HCT116 (cell line): Measurements from ENCODE around the gene SRP9. TPM values are rescaled to one million over a fixed set of nuclear protein-coding genes. Genes with fewer than 3 reads are reported as not detected.

ENCODE experiments used
- ATAC-seq: fragments of 200-7000 bp; cut with Tn5 transposase; 2 replicates; pipeline ENCODE4 v1.9.1; 2020; ENCODE audit warnings: mild to moderate bottlenecking, moderate library complexity
- BruUV-seq: library from RNA; stranded (reverse); fragments of 400-500 nt; replicated peaks from 2 replicates; lab custom pipeline; 2021; lab: Mats Ljungman, UMichigan
- CTCF ChIA-PET: fragments of 300-600 bp; sonication (Branson Sonifier 250); formaldehyde crosslinking; loops from one replicate; lab custom pipeline; 2021; ENCODE audit warnings: antibody characterized with exemption; lab: Charles Lee
- POLR2A ChIA-PET: fragments of 300-600, 350-600 bp; sonication (Branson Sonifier 250); formaldehyde crosslinking; loops from one replicate; lab custom pipeline; 2021; ENCODE audit warnings: antibody characterized with exemption; lab: Charles Lee
- RAD21 ChIA-PET, 2 experiments: fragments of 300-600 bp; sonication (Branson Sonifier 250); formaldehyde crosslinking; loops; one replicate each; lab custom pipeline; 2023; ENCODE audit warnings: low total read pairs in 2 of 2; ENCODE audit not compliant: uncharacterized antibody in 2 of 2, unreplicated experiment in 2 of 2, low non-redundant PET in 1 of 2; lab: Charles Lee
- DNase-seq: peaks from one replicate; pipeline ENCODE4 v3.0.0-alpha.2; 2010; ENCODE audit warnings: low read depth, low spot score
- H2AFZ ChIP-seq: fragments of 200-600 bp; shearing (Covaris generic), sonication (generic); 2 replicates; pipeline ENCODE4 v1.6.1; 2017; ENCODE audit warnings: low read depth, mixed run types, mixed read lengths, antibody characterized with exemption, low read length; ENCODE audit not compliant: poor library complexity, severe bottlenecking
- H3K27ac ChIP-seq: 2 replicates; pipeline ENCODE4 v1.5.1; 2012; ENCODE audit warnings: low read depth, low read length
- H3K27me3 ChIP-seq: fragments of 200-600 bp; sonication (generic); 2 replicates; pipeline ENCODE4 v1.6.1; 2016; ENCODE audit warnings: mixed run types, low read length, mixed read lengths; ENCODE audit not compliant: insufficient read depth
- H3K36me3 ChIP-seq, 2 experiments: fragments of 200-500 bp in 1 of 2; fragments of 200-600 bp in 1 of 2; sonication (Bioruptor generic) in 1 of 2; sonication (generic) in 1 of 2; 2 replicates each; pipeline versions ENCODE4 v1.5.1 to v1.6.1; 2014 to 2016; ENCODE audit warnings: low read length in 2 of 2, inconsistent platforms in 1 of 2, mixed read lengths in 1 of 2, mixed run types in 1 of 2; ENCODE audit not compliant: insufficient read depth in 2 of 2, control insufficient read depth in 1 of 2
- H3K4me1 ChIP-seq, 2 experiments: fragments of 200-600 bp in 1 of 2; sonication (generic) in 1 of 2; 2 replicates each; pipeline versions ENCODE4 v1.5.1 to v1.6.1; 2012 to 2017; ENCODE audit warnings: low read length in 2 of 2, inconsistent platforms in 1 of 2, mild to moderate bottlenecking in 1 of 2, mixed read lengths in 1 of 2, mixed run types in 1 of 2, moderate library complexity in 1 of 2; ENCODE audit not compliant: insufficient read depth in 2 of 2, control insufficient read depth in 1 of 2
- H3K4me2 ChIP-seq: fragments of 200-600 bp; sonication (generic); 2 replicates; pipeline ENCODE4 v1.6.1; 2017; ENCODE audit warnings: mixed run types, low read length, mixed read lengths
- H3K4me3 ChIP-seq, 2 experiments: fragments of 200-600 bp in 1 of 2; sonication (generic) in 1 of 2; replicated peaks in 1 of 2; 2 replicates each; pipeline ENCODE4 v1.5.1; 2011 to 2016; ENCODE audit warnings: low read length in 2 of 2, control low read depth in 1 of 2, low read depth in 1 of 2, mild to moderate bottlenecking in 1 of 2, mixed read lengths in 1 of 2, mixed run types in 1 of 2
- H3K79me2 ChIP-seq: fragments of 200-600 bp; sonication (generic); 2 replicates; pipeline ENCODE4 v1.6.1; 2017; ENCODE audit warnings: mild to moderate bottlenecking, mixed run types, low read length, moderate library complexity, mixed read lengths; ENCODE audit not compliant: insufficient read depth
- H3K9ac ChIP-seq: fragments of 200-600 bp; sonication (generic); 2 replicates; pipeline ENCODE4 v1.6.1; 2016; ENCODE audit warnings: low read length, mixed read lengths
- H3K9me2 ChIP-seq: fragments of 200-600 bp; sonication (generic), shearing (Covaris generic); 2 replicates; pipeline ENCODE4 v1.6.1; 2017; ENCODE audit warnings: mixed run types, mild to moderate bottlenecking, moderate library complexity; ENCODE audit not compliant: insufficient read depth
- H3K9me3 ChIP-seq, 2 experiments: fragments of 200-500 bp in 1 of 2; fragments of 200-600 bp in 1 of 2; sonication (Bioruptor generic) in 1 of 2; sonication (generic) in 1 of 2; 2 replicates each; pipeline ENCODE4 v1.6.1; 2014 to 2017; ENCODE audit warnings: low read length in 2 of 2, mixed read lengths in 2 of 2, inconsistent platforms in 1 of 2, low read depth in 1 of 2, mild to moderate bottlenecking in 1 of 2, mixed run types in 1 of 2, moderate library complexity in 1 of 2; ENCODE audit not compliant: control insufficient read depth in 1 of 2, insufficient read depth in 1 of 2
- H4K20me1 ChIP-seq: fragments of 200-600 bp; sonication (generic), shearing (Covaris generic); 2 replicates; pipeline ENCODE4 v1.6.1; 2017; ENCODE audit warnings: mixed run types, mild to moderate bottlenecking, moderate library complexity; ENCODE audit not compliant: insufficient read depth
- CBX3 ChIP-seq: IDR thresholded peaks from 2 replicates; pipeline ENCODE4 v1.6.1; 2012; ENCODE audit warnings: low read depth
- CEBPB ChIP-seq: IDR thresholded peaks from 2 replicates; pipeline ENCODE4 v1.6.1; 2012; ENCODE audit warnings: low read depth
- CTCF ChIP-seq, 3 experiments: fragments of 200-600 bp in 1 of 3; sonication (generic) in 1 of 3; IDR thresholded peaks in 2 of 3; conservative IDR thresholded peaks in 1 of 3; 2 replicates each; pipeline ENCODE4 v1.5.1; 2012 to 2017; ENCODE audit warnings: low read depth in 2 of 3, low read length in 2 of 3, antibody characterized with exemption in 1 of 3, borderline replicate concordance in 1 of 3, control low read depth in 1 of 3, mild to moderate bottlenecking in 1 of 3, mixed read lengths in 1 of 3, mixed run types in 1 of 3, moderate library complexity in 1 of 3; ENCODE audit not compliant: insufficient read depth in 1 of 3
- EZH2phosphoT487 ChIP-seq: fragments of 200-600 bp; IDR thresholded peaks from 2 replicates; pipeline ENCODE4 v1.6.1; 2018; ENCODE audit warnings: antibody characterized with exemption, borderline replicate concordance
- FOSL1 ChIP-seq: IDR thresholded peaks from 2 replicates; pipeline ENCODE4 v1.6.1; 2012; ENCODE audit warnings: low read depth
- JUND ChIP-seq: IDR thresholded peaks from 2 replicates; pipeline ENCODE4 v1.6.1; 2012
- MAX ChIP-seq: IDR thresholded peaks from 2 replicates; pipeline ENCODE4 v1.6.1; 2012
- POLR2A ChIP-seq: IDR thresholded peaks from 2 replicates; pipeline ENCODE4 v1.7.0; 2011; ENCODE audit warnings: borderline replicate concordance; ENCODE audit not compliant: insufficient read depth, insufficient read length; ENCODE audit errors: extremely low read depth
- POLR2AphosphoS5 ChIP-seq: IDR thresholded peaks from 2 replicates; pipeline ENCODE4 v1.6.1; 2011; ENCODE audit warnings: mild to moderate bottlenecking, low read depth, low read length, moderate library complexity
- RAD21 ChIP-seq: IDR thresholded peaks from 2 replicates; pipeline ENCODE4 v1.6.1; 2012; ENCODE audit warnings: low read depth, mild to moderate bottlenecking
- REST ChIP-seq: IDR thresholded peaks from 2 replicates; pipeline ENCODE4 v1.6.1; 2012; ENCODE audit warnings: low read depth
- SIN3A ChIP-seq: IDR thresholded peaks from 2 replicates; pipeline ENCODE4 v1.6.1; 2012; ENCODE audit warnings: low read depth
- SP1 ChIP-seq: IDR thresholded peaks from 2 replicates; pipeline ENCODE4 v1.6.1; 2012; ENCODE audit warnings: low read depth
- SRF ChIP-seq: IDR thresholded peaks from 2 replicates; pipeline ENCODE4 v1.6.1; 2012; ENCODE audit warnings: low read depth
- TCF7L2 ChIP-seq: IDR thresholded peaks from 2 replicates; pipeline ENCODE4 v1.7.0; 2011; ENCODE audit warnings: borderline replicate concordance, inconsistent platforms; ENCODE audit not compliant: insufficient read depth, insufficient read length; ENCODE audit errors: extremely low read depth
- ZBTB33 ChIP-seq: IDR thresholded peaks from 2 replicates; pipeline ENCODE4 v1.6.1; 2011; ENCODE audit warnings: mild to moderate bottlenecking, low read length, moderate library complexity; ENCODE audit not compliant: insufficient replicate concordance; ENCODE audit errors: extremely low read depth
- ZFX ChIP-seq: fragments of 450-650 bp; IDR thresholded peaks from 2 replicates; pipeline ENCODE4 v1.6.1; 2017
- ZNF274 ChIP-seq: fragments of 200-500 bp; sonication (Bioruptor generic); IDR thresholded peaks from 2 replicates; pipeline ENCODE4 v1.6.1; 2014; ENCODE audit warnings: mild to moderate bottlenecking, low read depth, low read length, inconsistent platforms
- intact Hi-C: fragments of 100-400 bp; cut with micrococcal nuclease; formaldehyde crosslinking; loops from 2 replicates; pipeline ENCODE4 v1.10.0; 2022
- total RNA-seq: library from RNA; stranded (reverse); gene quantifications from one replicate; pipeline ENCODE4 v1.2.1, GENCODE V29; 2021; ENCODE audit not compliant: unreplicated experiment

Gene SRP9
- total RNA-seq, 1 experiment from 2014 or later: 220 TPM

GRCh38 chr1:225752245-225752644 is 25.4 kb upstream of the SRP9 start:
- no peak overlapping the region for H3K27ac ChIP-seq
- H3K36me3 ChIP-seq: no peaks in the 10 kb centered on the region
- no peaks in the 10 kb centered on the region for H3K79me2 ChIP-seq
- no peaks in the 10 kb centered on the region for H4K20me1 ChIP-seq
- intact Hi-C loops: no loop called here
- ATAC-seq (no peak), DNase-seq (no peak)
- H2AFZ ChIP-seq: no peak overlapping the region
- no peak for TF ChIP-seq ZNF274
- no peak for TF ChIP-seq JUND
- TF ChIP-seq SRF: no peak
- no peak for TF ChIP-seq REST
- no peak for TF ChIP-seq ZBTB33
- no peak for TF ChIP-seq CEBPB
- TF ChIP-seq POLR2AphosphoS5: no peak
- no peak for TF ChIP-seq RAD21
- TF ChIP-seq SIN3A: no peak
- no peak for TF ChIP-seq POLR2A
- no peak for TF ChIP-seq FOSL1
- TF ChIP-seq TCF7L2: no peak
- no peak for TF ChIP-seq ZFX
- TF ChIP-seq CBX3: no peak
- no peak for TF ChIP-seq CTCF (IDR thresholded peaks at IDR 0.05 in 2 of 3, conservative IDR thresholded peaks at IDR 0.05 in 1 of 3; ENCODE audit: borderline replicate concordance in 1 of 3, insufficient read depth in 1 of 3, low read depth in 2 of 3, low read length in 2 of 3)
- TF ChIP-seq MAX: no peak
- TF ChIP-seq EZH2phosphoT487: no peak
- TF ChIP-seq SP1: no peak
- ChIA-PET RAD21 (no interaction called here), CTCF (no interaction called here), POLR2A (no interaction called here)
- H3K4me1 ChIP-seq: peaks cover 17 to 22% of the 10 kb centered on the region in 2 experiments
- no TSS peak for BruUV-seq
- no peak overlapping the region for H3K4me3 ChIP-seq
- H3K9me3 ChIP-seq: no peaks in the 10 kb centered on the region
- H3K9ac ChIP-seq: no peak overlapping the region
- no peak overlapping the region for H3K4me2 ChIP-seq
- no peaks in the 10 kb centered on the region; the same call in 1 of the 2 replicates for H3K27me3 ChIP-seq
- H3K9me2 ChIP-seq: no peaks in the 10 kb centered on the region
